GM21381 (cell line): Measurements from ENCODE around the gene SLC22A17.

ENCODE experiments used
- ATAC-seq: cut with Tn5 transposase; IDR thresholded peaks from one replicate; pipeline ENCODE4 v1.9.1; 2021; ENCODE audit warnings: mild to moderate bottlenecking, moderate library complexity; ENCODE audit not compliant: unreplicated experiment

SLC22A17 gene

DNA sequence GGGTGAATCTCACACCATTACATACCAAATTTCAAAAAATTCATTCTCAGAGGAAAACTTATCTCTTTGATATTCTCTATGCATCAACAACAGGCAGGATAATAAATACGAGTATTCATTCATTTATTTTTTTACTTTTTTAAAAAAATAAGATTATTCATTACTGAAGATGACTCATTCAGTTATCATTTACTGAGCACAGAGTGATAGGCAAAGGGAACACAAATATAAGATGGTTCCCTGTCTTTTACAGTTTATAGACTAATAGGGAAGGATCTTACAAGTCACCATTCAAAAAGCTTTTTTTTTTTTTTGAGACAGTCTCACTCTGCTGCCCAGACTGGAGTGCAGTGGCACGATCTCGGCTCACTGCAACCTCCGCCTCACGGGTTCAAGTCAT, 36.4 kb downstream of the SLC22A17 start:
- ATAC-seq: no peak

DNA sequence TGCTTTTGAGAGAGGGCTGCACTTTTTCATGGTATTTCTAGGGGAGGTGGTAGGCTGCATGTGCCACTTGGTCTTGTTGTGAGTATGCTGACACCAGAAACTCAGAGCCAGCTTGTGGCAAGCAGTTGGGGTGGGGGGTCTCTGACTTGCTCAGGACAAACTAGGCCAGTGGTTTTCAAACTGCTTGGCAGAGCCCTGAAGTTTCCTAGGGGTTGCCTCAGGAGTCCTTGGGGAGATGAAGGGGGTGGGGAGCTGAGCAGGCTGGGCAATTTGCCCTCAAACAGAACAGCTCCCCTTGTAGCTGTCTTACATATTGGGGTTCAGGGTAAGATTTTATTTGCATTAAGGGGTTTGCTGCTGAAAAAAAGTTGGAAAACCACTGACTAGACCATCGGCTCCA, 42.1 kb downstream of the SLC22A17 start:
- no peak for ATAC-seq

DNA sequence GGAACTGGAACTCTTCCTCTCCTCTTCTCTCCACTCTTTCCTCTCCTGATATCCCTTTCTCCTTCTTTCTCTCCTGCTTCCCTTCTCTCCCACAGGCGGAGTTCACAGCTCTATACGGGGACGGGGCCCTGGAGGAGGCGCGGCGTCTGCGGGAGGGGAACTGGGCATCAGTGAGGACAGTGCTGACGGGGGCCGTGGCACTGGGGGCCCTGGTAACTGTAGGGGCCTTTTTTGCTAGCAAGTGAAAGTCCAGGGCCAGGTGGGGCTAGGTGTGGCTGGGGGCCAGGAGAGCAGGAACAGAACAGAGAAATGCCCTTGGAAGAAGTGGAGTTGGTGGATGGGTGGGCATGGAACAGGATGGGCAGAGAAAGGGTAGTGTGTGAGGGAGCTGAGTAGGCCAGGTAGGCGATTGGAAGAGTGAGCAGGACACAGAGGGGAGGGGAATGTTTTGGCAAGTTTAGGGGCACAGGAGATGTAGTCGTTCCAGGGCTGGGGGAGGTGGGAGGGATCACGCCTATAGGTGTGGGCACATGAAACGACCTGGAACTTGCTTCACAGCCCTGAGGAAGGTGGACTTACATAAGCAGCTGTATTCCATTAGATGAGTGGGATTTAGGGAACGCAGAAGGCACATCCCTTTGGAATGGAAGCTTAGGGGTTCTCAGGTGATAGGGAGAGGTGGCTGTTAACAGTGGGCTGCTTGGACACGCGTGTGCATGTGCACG, 43.8 kb downstream of the SLC22A17 start:
- ATAC-seq: no peak

DNA sequence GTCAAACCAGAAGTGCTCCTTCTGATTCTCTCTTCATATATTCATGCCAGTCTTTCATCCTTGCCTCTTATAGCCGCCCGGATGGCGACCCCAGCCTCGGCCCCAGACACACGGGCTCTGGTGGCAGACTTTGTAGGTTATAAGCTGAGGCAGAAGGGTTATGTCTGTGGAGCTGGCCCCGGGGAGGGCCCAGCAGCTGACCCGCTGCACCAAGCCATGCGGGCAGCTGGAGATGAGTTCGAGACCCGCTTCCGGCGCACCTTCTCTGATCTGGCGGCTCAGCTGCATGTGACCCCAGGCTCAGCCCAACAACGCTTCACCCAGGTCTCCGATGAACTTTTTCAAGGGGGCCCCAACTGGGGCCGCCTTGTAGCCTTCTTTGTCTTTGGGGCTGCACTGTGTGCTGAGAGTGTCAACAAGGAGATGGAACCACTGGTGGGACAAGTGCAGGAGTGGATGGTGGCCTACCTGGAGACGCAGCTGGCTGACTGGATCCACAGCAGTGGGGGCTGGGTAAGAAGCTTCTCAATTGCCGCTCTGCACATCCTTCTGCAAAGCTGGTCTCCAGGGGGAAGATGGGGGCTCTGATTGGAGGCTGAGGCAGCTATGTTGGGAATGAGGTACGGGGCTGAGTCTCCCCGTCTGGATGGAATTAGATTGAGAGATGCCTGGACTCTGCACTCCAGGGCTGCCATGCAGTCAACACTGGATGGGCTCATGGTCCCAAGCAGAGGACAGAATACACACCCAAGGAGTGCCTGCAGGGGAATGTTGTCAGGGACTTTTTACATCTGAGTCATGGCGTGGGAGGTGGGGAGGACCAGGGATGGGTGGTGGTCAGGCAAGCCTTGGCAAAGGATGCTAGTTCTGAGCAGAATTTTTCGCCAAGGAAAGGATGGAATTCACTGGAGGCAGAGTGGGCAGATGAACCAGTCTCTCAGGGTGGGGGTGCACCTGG, 44.7 kb downstream of the SLC22A17 start:
- ATAC-seq: no peak

DNA sequence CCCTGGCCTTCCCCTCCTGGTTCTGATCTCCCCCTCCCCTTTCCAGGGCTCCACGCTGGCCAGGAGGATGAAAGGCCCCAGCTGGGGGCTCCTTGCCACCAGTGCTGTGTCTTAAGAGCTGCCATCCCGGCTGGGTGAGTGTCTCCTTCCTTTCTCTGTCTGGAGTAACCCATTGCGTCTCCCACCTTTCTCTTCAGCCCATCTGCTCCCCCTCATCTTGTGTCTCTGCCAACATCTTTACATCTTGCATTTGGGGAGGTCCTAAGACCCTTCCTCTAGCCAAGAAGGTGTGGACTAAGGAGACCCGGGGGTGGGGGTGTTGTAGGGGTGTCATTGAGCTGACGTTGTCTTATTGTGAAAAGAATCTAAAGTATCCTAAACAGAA, 45.5 kb downstream of the SLC22A17 start:
- no peak for ATAC-seq

DNA sequence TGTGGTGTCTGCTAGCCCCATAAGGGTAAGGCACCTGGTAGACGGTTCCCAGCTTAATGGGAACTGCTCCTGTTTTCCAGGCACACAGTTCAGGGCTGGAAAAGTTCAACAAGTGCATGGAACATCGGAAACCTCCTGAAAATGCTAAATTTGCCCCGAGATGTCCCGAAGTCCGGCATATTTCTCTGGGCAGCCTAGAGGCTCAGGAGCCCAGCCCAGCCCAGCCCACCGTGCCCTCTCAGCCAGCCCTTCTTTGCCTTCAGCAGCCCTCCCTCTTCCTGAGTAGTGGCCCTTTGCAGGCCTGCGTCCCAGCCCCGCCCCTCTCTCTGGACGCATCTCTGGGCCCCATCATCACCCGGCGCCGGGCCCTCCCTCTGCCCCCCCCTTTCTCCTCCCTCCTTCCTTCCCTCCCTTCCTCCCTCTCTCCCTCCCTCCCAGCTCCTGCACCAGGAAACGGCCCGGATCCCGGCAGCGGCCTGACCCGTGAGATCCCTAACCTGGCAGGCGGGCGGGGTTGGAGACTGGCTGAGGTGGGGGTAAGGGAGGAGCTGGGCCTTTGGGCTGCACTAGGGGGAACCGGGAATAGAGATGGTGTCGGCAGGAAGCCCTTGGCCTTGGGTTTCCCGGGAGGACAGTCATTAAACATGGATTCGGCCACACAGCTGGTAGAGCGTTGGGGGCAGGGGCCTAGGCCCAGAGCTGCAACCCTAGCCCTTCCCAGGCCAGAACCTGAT, 46.1 kb downstream of the SLC22A17 start, which contains the start of gene BCL2L2:
BCL2L2 (plus strand) TSS at position 422 of the 734 bp plus-strand sequence. CDS start 935 bp downstream, outside the sequence.
- ATAC-seq: no peak

DNA sequence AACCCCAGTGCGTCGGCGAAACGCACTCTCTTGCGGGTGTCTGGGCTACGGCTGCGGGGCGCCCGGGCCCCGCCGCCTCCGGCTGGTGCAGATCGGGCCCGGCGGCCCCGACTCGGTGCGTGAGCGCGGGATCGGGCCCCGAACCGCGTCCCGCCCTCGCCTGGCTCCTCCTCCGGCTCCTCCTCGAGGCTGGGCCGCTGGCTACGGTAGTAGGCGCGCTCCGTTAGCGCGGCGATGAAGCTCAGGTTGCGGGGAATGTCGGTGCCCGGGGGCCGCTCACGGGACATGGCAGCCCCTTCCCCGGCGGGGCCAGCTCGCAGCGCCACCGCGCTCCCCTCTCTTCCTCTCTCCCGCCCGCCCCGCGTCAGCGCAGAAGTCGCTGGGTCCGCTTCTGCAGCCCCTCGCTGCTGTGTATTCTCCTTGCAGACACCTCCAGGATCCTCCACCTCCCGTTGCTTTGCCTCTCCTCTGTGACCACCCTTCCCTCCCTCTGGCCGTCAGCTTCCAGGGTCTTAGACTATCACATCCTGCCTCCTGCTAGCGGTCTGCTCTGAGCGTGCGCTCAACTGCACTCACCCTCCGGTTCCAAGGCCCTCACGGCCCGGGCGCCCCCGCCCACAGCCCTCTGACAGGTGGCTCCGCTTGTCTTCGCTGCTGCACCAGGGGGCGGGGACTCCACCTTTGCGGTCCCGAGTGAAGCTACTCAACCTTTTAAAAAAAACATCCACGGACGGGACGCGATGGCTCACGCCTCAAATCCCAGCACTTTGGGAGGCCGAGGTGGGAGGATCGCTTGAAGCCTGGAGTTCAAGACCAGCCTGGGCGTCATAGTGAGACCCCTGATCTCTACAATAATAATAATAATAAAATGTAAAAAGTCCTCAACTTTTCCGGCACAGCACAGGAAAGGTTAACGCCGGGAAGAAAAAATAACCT, 50.1 kb downstream of the SLC22A17 start, which contains the start of gene PPP1R3E:
PPP1R3E (minus strand) TSS at position 570 of the 936 bp plus-strand sequence; CDS start at position 287, 283 bp downstream.
- peak; percentile 32 for ATAC-seq

DNA sequence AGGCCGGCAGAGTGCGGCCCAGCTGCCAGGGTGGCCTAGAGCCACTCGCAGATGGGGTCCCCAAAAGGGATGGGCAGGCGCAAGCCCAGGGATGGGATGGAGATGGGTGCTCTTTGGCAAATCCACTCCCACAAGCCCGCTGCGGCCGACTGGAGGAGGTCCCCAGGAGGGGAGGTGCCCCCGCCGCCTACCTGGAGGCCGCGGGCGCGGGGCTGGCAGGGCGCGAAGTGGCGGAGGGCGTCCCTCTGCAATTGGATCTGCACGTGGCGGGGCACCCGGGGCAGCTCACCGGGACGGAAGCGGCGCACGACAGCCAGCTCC, 50.8 kb downstream of the SLC22A17 start:
- ATAC-seq: peak; percentile 7

DNA sequence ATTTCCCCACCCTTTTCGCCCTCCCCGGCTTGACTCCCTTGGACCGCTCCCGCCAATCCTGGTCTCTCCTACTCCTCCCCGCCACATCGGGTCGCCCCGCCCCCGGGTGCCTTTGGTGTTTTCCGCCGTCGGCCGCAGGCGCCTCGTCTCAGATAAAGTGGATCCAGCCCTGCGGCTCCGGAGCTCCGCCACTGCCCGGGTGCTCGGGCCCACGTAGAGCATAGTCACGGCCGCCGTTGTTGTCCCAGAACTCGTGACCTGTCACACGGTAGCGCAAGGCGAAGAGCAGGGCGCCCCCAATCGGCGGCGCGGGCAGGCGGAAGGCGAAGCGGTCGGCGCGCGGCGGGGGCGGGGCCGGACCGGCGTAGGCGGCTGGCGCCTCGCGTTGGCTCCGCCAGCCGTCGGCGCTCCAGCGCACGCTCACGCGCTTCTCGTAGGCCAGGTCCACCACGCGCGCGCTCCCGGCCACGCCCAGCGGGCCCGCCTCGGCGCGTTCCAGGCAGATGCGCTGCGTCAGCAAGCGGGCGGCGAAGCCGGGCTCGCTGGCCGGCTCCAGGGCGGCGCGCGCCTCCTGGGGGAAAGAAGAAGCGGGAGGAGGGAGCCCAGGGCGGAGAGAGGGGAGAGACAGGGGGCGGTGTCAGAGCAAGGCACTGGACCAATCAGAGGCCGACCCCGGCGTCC, 51.3 kb downstream of the SLC22A17 start:
- ATAC-seq: peak; percentile 79

DNA sequence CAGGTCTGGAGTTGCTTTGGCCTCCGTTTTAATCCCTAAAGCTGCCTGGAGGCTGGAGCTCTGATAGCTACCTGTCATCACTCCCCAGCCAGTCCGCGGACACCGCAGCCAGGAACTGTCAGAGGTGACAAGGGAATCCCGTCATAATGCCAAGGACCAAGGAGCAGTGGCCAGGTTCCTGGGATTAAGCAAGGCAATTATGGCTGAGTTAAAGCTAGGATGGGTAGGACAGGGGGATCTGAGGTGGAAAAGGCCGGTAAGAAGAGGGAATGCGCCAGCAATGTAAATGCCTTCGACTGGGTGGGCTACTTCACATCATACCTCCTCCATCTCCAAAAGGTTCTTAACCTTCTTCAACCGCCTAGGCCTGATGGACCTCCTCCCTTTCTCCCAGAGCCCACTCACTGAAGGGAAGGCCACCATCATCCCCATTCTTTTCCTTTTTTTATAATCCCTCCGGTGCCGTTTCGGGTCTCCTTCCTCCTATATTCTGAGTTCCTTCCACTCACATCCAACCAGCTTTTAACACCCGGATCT, 51.9 kb downstream of the SLC22A17 start:
- ATAC-seq: no peak

DNA sequence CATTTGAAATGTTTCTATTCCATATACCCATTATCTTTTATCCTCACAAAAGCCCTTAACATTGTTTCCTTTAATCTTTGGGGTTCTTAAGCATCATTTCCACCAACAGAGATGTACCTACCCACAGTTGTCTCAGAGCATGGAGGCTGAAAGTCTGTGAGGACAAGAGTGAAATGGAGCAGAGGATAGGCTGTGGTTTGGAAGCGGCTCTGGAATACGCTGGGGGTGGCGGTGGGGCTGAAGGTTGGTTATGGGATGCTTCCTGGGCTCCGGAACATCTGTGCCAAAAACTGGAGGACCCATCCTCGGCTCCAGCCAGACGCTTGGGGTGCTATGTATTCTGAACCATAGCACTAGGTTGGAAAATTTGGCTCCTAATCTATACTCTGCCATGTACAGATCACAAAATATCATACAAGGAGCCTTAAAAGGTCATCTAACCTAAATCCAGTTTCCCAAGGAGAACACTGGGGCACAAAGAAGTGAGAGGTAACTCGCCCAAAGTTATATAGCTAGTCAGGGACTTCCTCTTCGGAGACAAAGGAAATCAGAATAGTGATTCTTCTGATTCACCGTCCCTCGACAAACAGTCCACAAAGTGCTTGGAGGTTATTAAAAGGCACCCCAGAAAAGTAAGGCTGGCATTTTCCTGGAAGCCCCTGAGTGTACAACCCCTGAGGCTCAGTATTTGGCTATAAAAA, 52.6 kb downstream of the SLC22A17 start:
- ATAC-seq: no peak

DNA sequence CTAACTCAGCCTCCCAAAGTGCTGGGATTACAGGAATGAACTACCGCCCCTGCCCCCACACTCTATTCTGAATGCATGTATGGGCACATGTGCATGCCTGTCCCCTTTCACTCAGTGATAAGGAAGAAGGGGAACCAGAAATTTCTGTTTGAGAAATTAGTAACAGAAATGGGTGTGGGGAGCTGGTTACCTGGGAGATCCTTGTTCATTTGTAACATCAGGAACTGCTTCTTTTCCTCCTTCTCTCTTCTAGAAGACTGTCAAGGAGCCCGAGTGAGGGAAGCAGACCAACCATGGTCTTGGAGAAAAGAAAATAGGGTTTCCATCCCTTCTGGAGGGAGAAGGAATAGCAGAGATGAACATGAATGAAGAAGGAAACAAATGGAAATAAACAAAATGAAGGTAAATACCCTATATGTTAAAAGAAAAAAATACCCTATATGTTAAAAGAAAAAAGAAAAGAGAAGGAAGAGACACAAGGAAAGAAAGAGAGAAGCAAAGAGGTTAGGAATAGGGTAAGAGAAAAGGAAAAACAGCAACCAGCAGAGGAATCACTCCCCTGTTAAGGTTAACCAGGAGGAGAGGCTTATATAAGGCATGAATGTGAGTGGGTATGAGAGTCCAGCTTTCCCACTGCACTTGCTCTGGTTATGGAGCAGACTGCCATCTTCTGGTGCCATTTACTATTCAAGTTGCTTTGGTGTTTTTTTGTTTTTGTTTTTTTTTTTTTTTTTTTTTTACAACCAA, 53.3 kb downstream of the SLC22A17 start:
- no peak for ATAC-seq

DNA sequence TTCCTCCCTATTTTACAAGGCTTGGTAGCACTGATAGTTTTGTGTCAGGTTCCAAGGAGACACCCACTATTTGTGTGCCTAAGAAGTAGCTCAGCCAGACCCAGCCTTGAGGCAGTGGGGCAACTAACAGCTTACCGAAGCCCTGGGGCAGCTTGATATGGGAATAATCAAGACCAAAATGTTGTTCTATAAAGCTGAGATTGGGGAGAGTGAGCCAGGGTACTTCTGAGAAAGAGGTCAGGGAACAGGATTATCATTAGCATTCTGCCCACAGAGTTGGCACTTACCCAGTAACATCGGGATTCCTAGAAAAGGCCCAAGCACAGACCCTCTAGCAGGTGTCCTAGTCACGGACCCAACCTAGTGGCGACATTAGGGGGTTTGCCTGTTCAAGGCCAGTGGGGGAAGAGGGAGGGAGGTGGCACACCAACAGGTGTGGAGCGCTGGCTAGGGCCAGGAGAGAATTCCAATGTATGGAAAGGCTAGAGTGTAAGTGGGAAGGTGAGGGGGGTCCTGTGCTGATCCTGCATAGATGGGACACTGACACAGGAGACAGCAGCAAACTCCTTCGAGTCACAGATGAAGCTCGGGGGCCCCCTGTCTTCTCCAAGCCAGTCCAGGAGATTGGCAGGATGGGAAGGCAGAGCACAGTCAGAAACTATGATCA, 54.9 kb downstream of the SLC22A17 start:
- no peak for ATAC-seq

DNA sequence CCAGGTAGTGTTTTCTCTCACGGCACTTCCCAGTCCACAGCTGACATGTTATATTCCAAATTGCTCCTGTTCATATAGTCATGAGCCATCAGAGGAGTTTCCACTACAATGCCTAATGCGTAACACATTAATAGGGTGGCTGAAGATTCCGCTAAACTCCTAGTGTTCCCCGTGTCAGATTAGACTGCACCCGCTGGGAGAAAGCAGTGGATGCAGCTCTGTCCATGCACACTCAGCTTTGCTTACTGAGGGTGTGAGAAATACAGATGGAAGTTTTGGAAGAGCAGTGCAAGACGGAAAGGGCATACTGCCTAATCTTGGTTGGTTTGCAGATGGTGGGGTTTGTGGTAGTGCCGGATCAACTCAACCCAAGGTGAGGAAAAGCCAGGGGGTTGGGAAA, 55.6 kb downstream of the SLC22A17 start:
- ATAC-seq: no peak
